HL-60 (cell line): ENCODE measurements around the gene RASL11A.

Experiments
- DNase-seq, 2 experiments: peaks; one replicate each; pipeline ENCODE4 v3.0.0-alpha.2; 2010 to 2020; ENCODE audit warnings: low read depth in 1 of 2, low spot score in 1 of 2
- H3K27ac ChIP-seq: fragments of 250-450 bp; sonication (Bioruptor Pico); replicated peaks from 2 replicates; pipeline ENCODE4 v1.5.1; 2020; ENCODE audit warnings: mild to moderate bottlenecking, moderate library complexity
- H3K27me3 ChIP-seq: fragments of 250-450 bp; sonication (Bioruptor Pico); 2 replicates; pipeline ENCODE4 v1.5.1; 2021; ENCODE audit warnings: mild to moderate bottlenecking, moderate library complexity; ENCODE audit not compliant: insufficient read depth, poor library complexity, severe bottlenecking
- H3K4me3 ChIP-seq: replicated peaks from 2 replicates; pipeline ENCODE4 v1.5.1; 2011; ENCODE audit warnings: mild to moderate bottlenecking, control low read depth, low read length; ENCODE audit not compliant: insufficient read depth
- GABPA ChIP-seq: IDR thresholded peaks from 2 replicates; pipeline ENCODE4 v1.6.1; 2012; ENCODE audit warnings: low read depth
- POLR2AphosphoS5 ChIP-seq: IDR thresholded peaks from 2 replicates; pipeline ENCODE4 v1.6.1; 2012; ENCODE audit warnings: low read depth
- SPI1 ChIP-seq: IDR thresholded peaks from 2 replicates; pipeline ENCODE4 v1.6.1; 2012; ENCODE audit warnings: low read depth, mild to moderate bottlenecking, borderline replicate concordance
- TF ChIP-seq, protein P1 (sequence below): IDR thresholded peaks from one replicate; pipeline ENCODE4 v1.5.1; 2011; ENCODE audit warnings: low read length, control low read depth, inconsistent platforms; ENCODE audit not compliant: insufficient read depth
- TF ChIP-seq, protein P2 (sequence below): IDR thresholded peaks from 2 replicates; pipeline ENCODE4 v1.6.1; 2012; ENCODE audit warnings: low read depth; ENCODE audit not compliant: insufficient replicate concordance

The RASL11A gene

DNA sequence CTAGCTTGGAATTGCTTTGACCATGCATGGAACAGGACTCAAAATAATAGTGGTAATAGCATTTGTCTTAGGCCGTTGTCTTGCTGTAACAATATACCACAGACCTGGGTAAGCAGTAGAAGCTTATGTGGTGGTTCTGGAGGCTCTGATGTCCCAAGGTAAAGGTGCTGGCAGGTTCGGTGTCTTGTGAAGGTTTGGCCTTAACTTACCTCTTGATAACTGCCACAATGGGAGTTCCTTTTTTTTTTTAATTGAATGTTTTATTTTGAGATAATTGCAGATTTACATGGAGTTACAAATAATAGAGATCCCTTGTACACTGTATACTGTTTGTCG, 13.4 kb upstream of the RASL11A start:
- no peak for DNase-seq
- no peak overlapping the region for H3K4me3 ChIP-seq
- H3K27me3 ChIP-seq = no peaks in the 10 kb centered on the region
- no peak overlapping the region for H3K27ac ChIP-seq
- TF ChIP-seq, protein P1, sequence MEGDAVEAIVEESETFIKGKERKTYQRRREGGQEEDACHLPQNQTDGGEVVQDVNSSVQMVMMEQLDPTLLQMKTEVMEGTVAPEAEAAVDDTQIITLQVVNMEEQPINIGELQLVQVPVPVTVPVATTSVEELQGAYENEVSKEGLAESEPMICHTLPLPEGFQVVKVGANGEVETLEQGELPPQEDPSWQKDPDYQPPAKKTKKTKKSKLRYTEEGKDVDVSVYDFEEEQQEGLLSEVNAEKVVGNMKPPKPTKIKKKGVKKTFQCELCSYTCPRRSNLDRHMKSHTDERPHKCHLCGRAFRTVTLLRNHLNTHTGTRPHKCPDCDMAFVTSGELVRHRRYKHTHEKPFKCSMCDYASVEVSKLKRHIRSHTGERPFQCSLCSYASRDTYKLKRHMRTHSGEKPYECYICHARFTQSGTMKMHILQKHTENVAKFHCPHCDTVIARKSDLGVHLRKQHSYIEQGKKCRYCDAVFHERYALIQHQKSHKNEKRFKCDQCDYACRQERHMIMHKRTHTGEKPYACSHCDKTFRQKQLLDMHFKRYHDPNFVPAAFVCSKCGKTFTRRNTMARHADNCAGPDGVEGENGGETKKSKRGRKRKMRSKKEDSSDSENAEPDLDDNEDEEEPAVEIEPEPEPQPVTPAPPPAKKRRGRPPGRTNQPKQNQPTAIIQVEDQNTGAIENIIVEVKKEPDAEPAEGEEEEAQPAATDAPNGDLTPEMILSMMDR = no peak
- TF ChIP-seq POLR2AphosphoS5 (no peak), GABPA (no peak), SPI1 (no peak)
- TF ChIP-seq, protein P2, sequence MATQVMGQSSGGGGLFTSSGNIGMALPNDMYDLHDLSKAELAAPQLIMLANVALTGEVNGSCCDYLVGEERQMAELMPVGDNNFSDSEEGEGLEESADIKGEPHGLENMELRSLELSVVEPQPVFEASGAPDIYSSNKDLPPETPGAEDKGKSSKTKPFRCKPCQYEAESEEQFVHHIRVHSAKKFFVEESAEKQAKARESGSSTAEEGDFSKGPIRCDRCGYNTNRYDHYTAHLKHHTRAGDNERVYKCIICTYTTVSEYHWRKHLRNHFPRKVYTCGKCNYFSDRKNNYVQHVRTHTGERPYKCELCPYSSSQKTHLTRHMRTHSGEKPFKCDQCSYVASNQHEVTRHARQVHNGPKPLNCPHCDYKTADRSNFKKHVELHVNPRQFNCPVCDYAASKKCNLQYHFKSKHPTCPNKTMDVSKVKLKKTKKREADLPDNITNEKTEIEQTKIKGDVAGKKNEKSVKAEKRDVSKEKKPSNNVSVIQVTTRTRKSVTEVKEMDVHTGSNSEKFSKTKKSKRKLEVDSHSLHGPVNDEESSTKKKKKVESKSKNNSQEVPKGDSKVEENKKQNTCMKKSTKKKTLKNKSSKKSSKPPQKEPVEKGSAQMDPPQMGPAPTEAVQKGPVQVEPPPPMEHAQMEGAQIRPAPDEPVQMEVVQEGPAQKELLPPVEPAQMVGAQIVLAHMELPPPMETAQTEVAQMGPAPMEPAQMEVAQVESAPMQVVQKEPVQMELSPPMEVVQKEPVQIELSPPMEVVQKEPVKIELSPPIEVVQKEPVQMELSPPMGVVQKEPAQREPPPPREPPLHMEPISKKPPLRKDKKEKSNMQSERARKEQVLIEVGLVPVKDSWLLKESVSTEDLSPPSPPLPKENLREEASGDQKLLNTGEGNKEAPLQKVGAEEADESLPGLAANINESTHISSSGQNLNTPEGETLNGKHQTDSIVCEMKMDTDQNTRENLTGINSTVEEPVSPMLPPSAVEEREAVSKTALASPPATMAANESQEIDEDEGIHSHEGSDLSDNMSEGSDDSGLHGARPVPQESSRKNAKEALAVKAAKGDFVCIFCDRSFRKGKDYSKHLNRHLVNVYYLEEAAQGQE = no peak

DNA sequence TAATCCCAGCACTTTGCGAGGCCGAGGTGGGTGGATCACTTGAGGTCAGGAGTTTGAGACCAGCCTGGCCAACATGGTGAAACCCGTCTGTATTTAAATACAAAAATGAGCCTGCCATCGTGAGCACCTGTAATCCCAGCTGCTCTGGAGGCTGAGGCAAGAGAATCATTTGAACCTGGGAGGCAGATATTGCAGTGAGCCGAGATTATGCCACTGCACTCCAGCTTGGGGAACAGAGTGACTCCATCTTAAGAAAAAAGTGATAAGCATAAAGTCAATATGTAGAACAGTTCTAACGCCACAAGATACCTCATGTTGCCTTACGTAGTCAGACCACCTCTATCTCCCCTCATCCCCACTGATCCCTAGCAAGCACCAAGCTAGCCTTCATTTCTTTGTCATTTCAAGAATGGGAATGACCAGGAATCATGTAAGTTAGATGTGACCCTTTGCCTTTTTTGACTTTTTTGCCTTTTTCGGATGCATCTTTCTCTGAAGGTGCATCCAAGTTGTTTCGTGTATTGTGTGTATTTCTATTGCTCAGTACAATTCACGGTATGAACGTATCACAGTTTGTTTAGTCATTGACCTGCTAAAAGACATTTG, 12.9 kb upstream of the RASL11A start:
- TF ChIP-seq SPI1 (no peak), POLR2AphosphoS5 (peak; percentile 89)
- DNase-seq = no peak
- Histone ChIP-seq H3K27ac (peak overlapping the region; percentile 24), H3K27me3 (no peaks in the 10 kb centered on the region), H3K4me3 (no peak overlapping the region)

DNA sequence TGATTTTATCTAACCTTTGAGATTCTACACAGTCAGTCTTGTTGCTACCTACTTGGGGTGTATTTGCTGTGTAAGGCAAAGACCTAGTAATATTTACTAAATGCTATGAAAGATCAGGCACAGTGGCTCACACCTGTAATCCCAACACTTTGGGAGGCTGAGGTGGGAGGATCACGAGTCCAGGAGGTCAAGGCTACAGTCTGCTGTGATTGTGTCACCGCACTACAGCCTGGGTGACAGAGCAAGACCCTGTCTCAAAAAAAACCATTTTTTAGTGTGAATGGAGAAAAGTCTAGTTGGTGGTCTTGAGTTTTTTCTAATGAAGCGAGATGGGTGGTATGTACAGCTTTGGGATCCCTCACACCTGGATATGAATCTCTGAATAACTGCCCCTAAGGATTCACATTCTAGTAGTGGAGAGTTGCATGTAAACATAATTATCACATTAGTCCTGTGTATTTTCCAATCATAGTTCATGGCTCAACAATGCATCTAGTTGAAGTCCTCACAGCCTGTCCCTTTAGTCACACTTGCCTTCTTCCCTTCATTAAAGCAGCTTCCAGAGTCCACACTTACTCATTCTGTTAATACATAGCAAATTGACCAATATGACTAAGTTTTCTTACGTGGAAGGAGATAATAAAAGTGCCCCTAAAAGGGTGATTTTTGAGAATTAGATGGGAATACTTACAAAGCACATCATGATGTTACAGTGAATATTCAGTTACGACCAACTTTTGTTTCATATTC, 11.8 kb upstream of the RASL11A start:
- H3K4me3 ChIP-seq = no peak overlapping the region
- DNase-seq = no peak
- no peaks in the 10 kb centered on the region for H3K27me3 ChIP-seq
- H3K27ac ChIP-seq = peak overlapping the region; percentile 24
- TF ChIP-seq SPI1 (no peak), POLR2AphosphoS5 (peak; percentile 68), GABPA (no peak)
- TF ChIP-seq, protein P2 = no peak
- TF ChIP-seq, protein P1 = no peak

DNA sequence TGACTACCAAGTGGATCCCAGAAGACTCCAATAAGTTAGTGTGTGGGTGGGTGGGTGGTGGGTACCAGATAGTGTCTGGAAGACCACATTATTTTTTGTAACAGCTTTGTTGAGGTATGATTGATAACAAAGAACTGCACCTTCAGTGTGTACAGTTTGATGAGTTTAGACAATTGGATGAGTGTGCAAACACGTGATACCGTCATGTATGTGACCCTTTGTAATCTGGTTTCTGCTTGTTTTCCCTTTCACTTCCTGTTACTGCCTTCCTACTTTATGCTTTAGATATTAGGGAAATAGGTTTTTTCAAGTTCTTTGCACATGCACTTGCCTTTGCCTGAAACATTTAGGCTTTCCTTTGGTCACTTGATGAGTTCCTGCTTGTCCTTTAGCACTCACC, 10.8 kb upstream of the RASL11A start:
- Histone ChIP-seq H3K27me3 (no peaks in the 10 kb centered on the region), H3K27ac (peak overlapping the region; percentile 16), H3K4me3 (no peak overlapping the region)
- no peak for DNase-seq
- TF ChIP-seq SPI1 (peak; percentile 74; the same call in 1 of the 2 replicates), POLR2AphosphoS5 (no peak)

DNA sequence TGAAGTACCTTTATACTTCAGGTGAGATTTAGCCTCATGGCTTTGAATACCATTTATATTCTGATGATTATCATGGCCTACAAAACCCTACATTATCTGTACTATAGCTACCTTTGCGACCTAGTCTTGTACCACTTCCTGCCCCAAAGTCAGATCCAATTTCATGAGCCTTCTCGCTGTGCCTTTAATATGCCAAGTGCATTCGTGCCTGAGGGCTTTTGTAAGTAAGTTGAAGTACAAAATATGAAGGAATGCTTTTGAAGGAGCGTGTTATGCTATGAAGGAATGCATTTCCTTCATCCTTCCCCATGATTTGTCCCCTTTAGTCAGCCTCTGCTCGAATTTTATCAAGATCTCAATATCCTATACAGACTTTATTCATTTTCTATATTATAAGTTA, 9.2 kb upstream of the RASL11A start:
- Histone ChIP-seq H3K27ac (no peak overlapping the region), H3K4me3 (no peak overlapping the region), H3K27me3 (no peaks in the 10 kb centered on the region)
- DNase-seq = no peak
- TF ChIP-seq, protein P2 = no peak
- TF ChIP-seq SPI1 (no peak), GABPA (no peak), POLR2AphosphoS5 (no peak)
- TF ChIP-seq, protein P1 = no peak
